GM18508 (cell line): ENCODE measurements around the gene RCBTB1.
"Not testable (repeated sequence)": the region's sequence is repeated elsewhere in the genome, so short reads cannot be mapped to it uniquely, and the experiment has no call there.

Source experiments
- ATAC-seq: cut with Tn5 transposase; IDR thresholded peaks from one replicate; pipeline ENCODE4 v1.9.1; 2021; ENCODE audit warnings: moderate number of reproducible peaks; ENCODE audit not compliant: insufficient read depth, unreplicated experiment

The RCBTB1 gene

DNA sequence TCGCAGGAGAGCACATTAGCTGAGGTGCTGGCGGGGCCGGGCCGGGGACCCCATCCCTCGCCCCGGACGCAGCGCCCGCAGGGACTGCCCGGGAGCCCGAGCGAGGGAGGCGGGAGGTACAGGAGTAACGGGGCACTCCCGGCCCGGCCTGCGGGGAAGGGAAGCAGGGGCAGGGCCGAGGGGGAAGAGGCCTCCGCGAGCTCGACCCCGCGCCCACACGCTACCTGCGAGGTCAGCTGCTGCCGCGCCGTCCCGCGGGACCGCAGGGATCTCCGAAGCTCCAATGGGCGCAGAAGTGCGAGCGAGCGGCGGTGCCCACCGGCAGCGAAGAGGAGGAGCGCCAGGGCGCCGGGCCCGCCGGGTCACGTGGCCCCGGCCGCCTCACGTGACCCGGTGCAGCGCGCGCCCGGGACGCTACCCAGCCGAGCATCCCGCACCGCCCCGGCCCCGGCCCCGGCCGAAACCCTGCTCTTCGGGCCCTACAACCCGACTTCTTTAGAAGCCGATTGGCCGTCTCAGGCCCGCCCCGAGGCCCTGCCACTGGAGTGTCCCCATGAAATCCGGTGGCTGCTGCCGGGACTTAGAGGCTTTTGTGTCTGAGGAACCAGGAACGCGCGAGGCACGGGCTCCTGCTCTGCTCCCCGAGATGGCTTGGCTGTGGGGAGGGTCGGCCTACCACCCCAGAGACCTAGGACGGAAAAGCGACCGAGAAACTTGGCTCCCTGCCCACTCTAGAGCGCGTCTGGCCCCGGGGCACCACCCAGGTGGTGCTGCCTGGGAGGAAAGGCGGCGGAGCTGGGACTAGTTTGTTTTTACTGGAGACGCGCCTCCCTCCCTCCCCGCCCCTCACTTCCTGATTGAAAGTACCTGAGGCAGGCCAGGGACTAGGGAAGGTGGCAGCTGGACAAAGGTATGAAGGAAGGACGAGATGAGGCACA, at the start of gene RCBTB1:
Gene RCBTB1 (minus strand): TSS at position 339 of the 938 bp plus-strand sequence. CDS start 18,279 bp downstream, outside the sequence.
- ATAC-seq: peak; percentile 46

DNA sequence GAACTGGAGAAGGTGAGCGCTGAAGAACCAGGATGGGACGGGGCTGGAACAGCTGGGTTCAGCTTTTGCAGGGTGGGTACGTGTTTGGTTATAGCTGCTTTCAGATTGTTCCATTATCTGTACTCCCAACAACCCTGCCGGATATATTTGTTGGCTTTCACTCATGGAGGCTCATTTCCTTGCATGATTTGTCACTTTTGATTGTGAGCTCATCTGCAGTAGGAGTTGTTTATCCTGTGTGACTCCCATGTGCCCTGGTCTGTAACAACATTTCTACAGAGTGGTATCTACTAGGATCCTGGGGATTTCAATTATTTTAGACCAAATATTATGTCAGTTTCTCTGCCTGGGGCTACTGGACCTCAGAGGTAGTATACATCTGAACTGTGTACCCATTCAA, 48.4 kb upstream of the RCBTB1 start:
- ATAC-seq: no peak

DNA sequence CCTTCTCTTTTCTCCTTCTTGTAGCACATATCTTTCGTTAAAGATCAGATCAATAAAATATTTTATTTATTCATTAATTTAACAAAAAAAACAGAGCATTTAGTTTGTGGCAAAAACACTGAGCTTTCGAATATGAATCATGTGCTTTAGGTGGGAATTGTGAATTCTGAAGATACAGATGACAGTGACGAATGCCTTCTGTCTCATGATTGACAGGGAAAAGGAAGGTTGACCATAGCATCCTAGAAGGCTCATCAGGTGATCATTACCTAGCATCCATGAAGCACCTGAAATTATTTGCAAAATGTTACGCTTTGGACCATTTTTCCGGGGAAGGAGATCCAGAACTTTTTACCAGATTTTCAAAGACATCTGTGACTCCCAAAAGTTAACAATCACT, 46.8 kb upstream of the RCBTB1 start:
- ATAC-seq: no peak

DNA sequence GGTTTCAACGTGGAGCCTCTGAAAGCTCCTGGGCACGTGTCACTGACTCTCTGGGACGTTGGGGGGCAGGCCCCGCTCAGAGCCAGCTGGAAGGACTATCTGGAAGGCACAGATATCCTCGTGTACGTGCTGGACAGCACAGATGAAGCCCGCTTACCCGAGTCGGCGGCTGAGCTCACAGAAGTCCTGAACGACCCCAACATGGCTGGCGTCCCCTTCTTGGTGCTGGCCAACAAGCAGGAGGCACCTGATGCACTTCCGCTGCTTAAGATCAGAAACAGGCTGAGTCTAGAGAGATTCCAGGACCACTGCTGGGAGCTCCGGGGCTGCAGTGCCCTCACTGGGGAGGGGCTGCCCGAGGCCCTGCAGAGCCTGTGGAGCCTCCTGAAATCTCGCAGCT, 45.2 kb upstream of the RCBTB1 start:
- no peak for ATAC-seq

DNA sequence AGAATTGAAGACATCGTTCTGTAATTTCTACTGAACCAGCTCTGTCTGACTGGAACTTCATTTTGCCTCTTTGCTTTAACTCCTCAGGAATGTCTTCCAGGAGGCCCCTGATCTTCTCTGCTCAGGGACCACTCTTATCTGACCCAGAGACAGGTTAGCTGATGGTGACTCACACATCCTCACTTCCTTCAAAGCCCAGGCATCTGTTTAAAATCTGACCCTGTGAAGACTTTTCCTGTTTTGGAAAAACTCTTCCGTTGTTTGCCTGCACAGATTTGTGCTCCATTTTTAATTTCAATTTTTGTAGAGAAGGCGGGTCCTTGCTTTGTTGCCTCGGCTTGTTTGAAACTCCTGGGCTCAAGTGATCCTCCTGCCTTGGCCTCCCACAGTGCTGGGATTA, 44.6 kb upstream of the RCBTB1 start:
- no peak for ATAC-seq

DNA sequence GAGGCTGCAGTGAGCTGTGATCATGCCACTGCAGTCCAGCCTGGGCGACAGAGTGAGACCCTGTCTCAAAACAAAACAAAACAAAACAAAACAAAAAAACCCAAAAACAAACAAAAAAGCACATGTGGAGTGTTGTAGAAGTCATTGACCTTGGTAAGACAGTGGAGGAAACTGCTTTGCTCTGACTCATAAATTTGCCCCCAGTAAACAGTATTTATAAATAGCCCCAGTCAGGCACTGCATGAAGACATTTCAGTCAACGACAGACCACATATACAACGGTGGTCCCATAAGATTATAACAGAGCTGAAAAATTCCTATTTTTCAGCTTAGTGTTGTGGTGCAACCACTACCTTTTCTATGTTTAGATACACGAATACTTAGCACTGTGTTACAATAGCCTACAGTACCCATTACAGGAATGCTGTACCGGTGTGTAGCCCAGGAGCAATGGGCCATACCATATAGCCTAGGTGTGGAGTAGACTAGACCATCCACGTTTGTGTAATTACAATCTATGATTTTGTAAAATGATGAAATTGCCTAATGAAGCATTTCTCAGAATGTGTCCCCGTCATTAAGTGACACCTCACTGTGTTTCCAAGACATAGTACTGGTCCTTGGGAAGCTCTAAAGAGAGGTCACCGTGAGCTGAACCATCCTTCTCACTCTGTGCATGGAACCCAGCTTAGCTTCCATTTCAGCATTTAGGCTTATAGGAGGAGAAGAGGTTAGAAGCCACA, 44.0 kb upstream of the RCBTB1 start:
- no peak for ATAC-seq

DNA sequence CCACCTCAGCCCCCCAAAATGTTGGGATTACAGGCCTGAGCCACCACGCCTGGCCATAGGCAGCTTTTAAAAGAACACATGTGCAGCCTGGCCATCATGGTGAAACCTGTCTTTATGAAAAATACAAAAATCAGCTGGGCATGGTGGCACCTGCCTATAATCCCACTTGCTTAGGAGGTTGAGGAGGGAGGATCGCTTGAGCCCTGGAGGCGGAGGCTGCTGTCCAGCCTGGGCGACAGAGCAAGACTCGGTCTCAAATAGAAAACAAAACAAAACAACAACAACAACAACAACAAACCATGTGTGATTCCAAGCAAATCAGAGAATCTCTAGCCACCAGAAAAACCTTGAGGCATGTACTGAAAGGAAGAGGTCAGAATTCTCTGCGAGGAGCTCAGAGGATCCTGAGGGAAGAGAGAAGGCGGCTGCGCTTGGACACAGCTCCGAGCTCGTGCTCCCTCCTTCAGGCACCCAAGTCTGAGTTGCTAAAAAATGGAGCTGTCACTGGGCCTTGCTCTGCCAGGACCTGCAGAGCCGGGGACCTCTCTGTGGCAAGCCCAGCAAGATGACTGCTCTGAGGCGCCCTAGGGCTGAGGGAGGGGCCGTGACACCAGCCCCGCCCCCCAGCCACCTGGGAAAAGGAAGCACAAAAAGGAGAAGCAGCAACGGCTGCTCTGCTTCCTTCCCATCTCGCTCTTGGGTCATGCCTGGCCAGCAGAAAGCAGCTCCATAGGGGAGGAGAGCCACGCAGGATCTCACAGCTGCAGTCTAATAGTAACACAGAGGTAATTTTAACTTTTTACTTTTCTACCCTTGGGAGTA, 42.7 kb upstream of the RCBTB1 start, which contains the start of gene ARL11:
Gene ARL11 (plus strand): TSS at position 677 of the 822 bp plus-strand sequence. CDS start 1,941 bp downstream, outside the sequence.
- no peak for ATAC-seq

DNA sequence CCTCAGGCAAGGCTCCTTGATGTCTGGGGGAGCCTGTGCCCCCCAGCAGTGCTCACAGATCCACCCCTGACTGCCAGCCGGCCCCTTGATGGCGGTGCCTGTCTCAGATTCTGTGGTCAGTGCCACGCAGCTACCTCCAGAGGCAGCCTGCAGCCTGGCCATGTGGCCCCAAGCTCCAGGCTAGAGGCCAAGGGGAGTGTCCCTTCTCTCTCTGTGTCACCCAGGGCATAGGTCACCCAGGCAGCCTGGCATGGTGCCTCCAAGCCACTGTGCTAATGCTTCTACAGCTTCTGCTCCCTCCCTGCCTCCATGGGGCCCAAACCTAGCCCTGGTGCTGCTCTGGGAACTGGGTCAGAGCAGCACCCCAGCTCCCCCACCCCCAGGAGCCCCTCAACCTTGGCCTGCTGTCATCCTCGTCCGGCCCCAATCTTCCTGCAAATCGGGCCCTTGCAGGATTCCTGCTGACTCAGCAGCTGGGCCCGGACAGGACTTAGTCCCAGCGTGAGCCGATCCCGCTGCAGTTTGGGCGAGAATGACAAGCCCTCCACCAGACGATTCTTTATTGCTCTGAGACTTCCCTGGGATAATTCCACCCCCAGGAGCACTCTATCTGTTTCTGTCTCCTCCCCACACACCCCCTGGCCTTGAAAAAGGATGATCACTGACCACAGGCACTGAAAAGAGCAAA, 40.2 kb upstream of the RCBTB1 start:
- no peak for ATAC-seq

DNA sequence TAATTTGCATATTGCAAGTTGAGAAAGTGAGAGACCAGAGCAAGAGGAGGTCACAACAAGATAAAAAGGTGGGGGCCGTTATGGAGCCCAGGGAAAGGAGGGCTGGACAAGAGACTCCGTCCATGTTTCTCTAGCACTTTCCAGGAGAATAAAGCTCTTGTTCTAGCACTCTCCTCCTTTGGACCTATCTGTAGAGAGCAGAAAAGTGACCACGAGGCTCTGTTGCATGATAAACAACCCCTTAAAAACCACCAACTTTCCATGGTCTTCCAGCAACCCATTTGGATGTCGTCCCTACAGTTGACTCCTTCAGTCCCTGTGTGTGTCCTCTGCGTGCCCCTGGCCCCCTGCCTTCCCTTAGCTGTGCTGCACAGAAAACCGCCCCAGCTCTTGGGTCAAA, 38.9 kb upstream of the RCBTB1 start:
- no peak for ATAC-seq

DNA sequence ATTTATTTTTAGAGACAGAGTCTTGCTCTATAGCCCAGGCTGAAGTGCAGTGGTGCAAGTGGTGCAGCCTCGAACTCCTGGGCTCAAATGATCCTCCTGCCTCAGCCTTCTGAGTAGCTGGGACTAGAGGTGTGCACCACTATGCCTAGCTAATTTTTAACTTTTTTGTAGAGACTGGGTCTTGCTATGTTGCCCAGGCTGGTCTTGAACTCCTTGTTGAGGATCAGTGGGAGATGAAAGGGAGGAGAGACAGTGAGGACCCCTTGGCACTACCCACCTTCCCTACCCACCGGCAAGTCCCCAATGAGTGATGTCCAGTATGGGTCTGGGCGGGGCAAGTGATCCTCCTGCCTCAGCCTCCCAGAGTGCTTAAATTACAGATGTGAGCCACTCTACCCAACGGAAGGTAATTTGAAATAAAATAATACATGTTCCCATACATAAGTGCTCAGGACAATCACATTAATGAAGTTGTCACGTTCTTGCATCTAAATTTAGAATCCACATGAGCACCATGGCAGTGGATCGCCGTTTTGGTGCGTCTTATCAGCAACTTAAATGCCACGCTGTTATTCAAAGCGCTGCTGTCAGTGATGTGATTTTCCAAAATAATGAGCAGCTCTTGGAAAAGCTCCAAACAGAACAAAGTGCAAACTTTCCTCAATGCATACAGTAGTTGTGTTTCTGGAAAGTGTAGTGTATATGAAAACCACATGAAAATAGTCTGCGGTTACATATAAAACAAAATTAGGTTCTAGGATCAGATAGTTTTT, 37.0 kb upstream of the RCBTB1 start:
- ATAC-seq: no peak

DNA sequence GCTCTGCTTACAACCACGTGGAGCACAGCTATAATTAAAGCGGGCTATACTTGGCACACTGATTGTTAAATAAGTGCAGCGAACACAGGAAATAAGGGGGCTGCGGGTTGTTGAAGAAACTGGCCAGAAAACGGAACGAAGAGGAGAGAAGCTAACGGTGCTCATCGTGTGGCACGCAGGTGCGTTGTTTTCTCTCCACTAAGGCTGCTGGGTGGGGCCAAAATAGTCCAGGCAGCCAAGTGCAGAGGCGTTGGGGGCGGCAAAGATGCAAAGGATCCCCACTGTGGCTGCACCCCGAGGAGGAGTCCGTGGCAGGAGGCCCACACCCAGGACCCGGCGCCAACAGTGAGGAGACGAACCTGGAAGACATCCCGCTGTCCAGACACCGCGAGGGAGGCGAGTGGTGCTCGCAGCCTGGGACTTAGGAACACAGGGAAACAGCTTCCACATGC, 34.8 kb upstream of the RCBTB1 start:
- peak; percentile 44 for ATAC-seq

DNA sequence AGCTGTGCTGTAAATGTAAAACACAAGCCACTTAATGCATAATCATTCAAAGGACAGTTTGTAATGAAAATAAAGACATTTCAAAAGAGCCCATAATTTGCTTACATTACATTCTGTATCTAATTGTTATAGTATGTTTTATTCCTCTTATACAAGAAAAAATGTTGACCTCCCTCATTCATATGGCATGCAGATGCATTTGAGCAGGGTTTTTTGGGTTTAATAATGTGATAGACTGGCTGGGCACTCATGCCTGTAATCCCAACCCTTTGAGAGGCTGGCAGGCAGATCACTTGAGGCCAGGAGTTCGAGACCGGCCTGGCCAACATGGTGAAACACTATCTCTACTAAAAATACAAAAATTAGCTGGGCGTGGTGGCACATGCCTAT, 31.3 kb upstream of the RCBTB1 start:
- no peak for ATAC-seq

DNA sequence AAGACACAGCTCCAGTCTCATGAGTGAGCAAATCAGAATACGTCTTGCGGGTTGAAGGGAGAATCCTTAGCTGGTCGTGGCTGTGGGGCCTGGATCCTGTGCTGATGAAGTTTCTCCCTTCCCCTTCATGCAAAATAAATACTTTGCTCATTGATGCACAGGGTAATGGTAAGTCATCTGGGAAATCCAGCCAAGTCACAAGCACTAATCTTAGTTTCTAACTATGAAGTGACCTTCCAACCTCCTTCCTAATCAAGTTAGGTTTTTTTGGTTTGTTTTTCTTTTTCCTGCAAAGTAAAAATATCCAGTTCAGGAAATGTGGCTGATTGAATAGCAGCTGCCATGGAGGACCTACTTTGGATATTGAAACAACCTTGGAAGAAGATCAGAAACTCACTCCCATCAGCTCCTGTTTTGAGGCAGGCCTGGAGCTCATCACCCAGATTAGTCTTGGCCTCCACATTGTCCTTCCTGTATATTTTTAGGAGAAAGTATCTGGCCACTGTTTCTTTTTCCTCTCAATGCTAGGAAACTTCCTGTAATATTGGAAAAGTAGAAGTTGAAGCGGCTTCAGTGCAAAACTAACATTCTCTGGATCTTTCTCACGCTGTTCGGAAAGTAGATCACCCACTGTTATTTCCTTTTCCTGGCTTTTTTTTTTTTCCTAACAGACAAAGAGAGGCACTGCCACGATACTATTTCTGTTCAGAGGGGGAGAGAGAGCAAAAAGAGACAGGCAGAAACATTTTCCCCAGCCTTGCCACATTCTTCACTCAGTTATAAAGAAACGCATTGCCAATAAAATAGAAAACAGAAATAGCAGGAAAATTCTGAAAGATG, 30.7 kb upstream of the RCBTB1 start:
- ATAC-seq: no peak

DNA sequence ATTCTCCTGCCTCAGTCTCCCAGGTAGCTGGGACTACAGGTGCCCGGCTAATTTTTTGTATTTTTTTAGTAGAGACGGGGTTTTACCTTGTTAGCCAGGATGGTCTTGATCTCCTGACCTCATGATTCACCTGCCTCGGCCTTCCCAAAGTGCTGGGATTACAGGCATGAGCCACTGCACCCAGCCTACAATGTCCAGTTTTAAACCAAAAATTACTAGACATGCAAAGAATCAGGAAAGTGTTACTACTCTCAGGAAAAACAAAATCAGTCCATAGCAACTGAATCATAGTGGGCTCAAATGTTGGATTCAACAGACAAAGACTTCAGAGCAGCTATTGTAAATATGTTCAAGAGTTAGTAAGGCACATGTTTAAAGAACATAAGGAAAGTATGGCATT, 26.7 kb upstream of the RCBTB1 start:
- ATAC-seq: not testable (repeated sequence)

DNA sequence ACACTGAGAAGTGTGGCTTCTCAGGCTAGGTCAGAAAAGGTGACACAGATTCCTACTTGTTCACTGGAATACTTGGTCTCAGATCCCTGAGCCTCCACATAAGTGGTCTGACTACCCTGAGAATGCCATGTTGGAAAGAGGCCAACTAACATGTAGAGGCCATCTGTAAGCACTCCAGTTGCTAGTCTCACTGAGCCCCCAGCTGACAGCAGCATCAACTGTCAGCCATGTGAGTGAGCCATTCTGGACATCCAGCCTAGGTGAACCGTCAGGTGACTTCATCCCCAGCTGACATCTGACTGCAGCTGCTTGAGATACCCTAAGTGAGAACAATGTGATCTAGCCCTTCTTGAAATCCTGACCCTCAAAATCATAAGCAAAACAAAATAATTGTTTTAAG, 24.8 kb upstream of the RCBTB1 start:
- ATAC-seq: no peak

DNA sequence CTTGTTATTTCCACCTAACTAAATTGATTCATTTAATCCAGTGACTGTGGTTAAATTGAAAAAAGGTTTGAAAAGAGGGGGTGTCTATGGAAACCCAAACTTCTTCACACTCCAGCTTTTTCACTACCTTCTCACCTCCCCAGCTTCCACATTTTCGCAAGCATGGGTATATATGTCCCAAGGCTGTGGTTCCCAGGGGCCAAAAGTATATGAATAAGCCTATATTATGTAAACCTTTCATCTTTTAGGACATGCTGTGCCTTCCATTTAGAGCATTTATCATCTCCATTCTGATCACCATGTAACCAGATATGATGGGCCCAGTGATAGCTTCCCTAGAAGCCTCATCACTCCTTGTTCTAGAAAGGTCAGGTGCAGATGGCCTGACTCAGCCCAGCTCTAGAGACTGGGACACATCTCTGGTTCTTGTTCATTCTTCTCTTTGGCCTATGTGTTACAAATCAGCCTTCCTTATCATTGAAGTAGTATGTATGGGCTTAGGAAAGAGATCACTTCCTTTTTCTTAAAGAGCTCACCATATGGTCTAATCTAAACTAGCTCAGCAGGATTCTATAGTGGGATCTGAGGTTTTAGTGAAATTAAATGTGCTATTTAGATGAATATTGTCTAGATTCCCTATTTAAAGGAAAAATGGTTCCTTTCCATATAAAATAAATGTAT, 23.4 kb upstream of the RCBTB1 start:
- no peak for ATAC-seq

DNA sequence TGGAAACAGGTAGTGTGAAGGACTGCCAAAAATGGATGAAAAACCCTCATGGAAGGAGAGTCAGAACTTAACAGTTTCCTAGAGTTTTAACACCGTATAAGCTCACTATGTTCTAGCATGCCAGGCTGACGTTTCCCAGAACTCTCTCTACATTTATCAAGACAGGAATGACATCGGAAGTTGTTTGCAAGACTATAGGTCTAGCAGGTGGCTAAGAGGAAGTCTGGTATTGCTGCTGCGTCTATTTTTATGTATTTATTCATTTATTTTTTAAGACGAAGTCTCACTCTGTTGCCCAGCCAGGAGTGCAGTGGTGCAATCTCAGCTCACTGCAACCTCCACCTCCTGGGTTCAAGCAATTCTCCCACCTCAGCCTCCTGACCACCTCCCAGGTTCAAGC, 22.4 kb upstream of the RCBTB1 start:
- ATAC-seq: no peak
